Nephron progenitor cell (in vitro differentiated cells): ENCODE data around the gene SYT1.

Source experiments
- DNase-seq: peaks from one replicate; pipeline ENCODE4 v3.0.0; 2021
- H3K27ac Mint-ChIP-seq: 2 replicates; pipeline ENCODE4 v1.8.0; 2021; ENCODE audit warnings: mild to moderate bottlenecking, moderate library complexity, mixed read lengths
- H3K27me3 Mint-ChIP-seq: 2 replicates; pipeline ENCODE4 v1.8.0; 2021; ENCODE audit warnings: mild to moderate bottlenecking, low read depth, mixed read lengths; ENCODE audit not compliant: poor library complexity
- H3K36me3 Mint-ChIP-seq: 2 replicates; pipeline ENCODE4 v1.8.0; 2021; ENCODE audit warnings: low read depth, mixed read lengths
- H3K4me1 Mint-ChIP-seq: 2 replicates; pipeline ENCODE4 v1.8.0; 2021; ENCODE audit warnings: mixed read lengths
- H3K4me3 Mint-ChIP-seq: 2 replicates; pipeline ENCODE4 v1.8.0; 2021; ENCODE audit warnings: mild to moderate bottlenecking, moderate library complexity, mixed read lengths
- H3K9me3 Mint-ChIP-seq: 2 replicates; pipeline ENCODE4 v1.8.0; 2021; ENCODE audit warnings: mild to moderate bottlenecking, moderate library complexity, mixed read lengths
- CTCF ChIP-seq: fragments of 200-600 bp; sonication (generic); IDR thresholded peaks from 2 replicates; pipeline ENCODE4 v1.5.0; 2021; ENCODE audit warnings: antibody characterized with exemption

Gene SYT1

GRCh38 chr12:79275631-79276030 lies 411.1 kb downstream of the SYT1 start:
- peaks cover 34% of the 10 kb centered on the region for H3K9me3 Mint-ChIP-seq
- H3K4me3 Mint-ChIP-seq = no peak overlapping the region
- DNase-seq = no peak
- H3K27me3 Mint-ChIP-seq = no peaks in the 10 kb centered on the region
- H3K36me3 Mint-ChIP-seq = peaks cover 39% of the 10 kb centered on the region
- TF ChIP-seq CTCF = no peak
- H3K27ac Mint-ChIP-seq = no peak overlapping the region
- peaks cover 11% of the 10 kb centered on the region for H3K4me1 Mint-ChIP-seq

- TF ChIP-seq CTCF = no peak
- Mint-ChIP-seq H3K27ac (peak overlapping the region; percentile 14), H3K9me3 (peaks cover 14% of the 10 kb centered on the region), H3K4me1 (peaks cover 7% of the 10 kb centered on the region), H3K36me3 (peaks cover 8% of the 10 kb centered on the region), H3K27me3 (no peaks in the 10 kb centered on the region), H3K4me3 (no peak overlapping the region)
- DNase-seq = no peak
Measured at GRCh38 chr12:79283364-79283763, 418.8 kb downstream of the SYT1 start.

GRCh38 chr12:79288911-79289310 lies 424.3 kb downstream of the SYT1 start:
- no peak for DNase-seq
- no peak overlapping the region for H3K27ac Mint-ChIP-seq
- H3K9me3 Mint-ChIP-seq = no peaks in the 10 kb centered on the region
- H3K36me3 Mint-ChIP-seq = no peaks in the 10 kb centered on the region
- H3K27me3 Mint-ChIP-seq = peaks cover 5% of the 10 kb centered on the region
- H3K4me1 Mint-ChIP-seq = no peaks in the 10 kb centered on the region
- TF ChIP-seq CTCF = no peak
- H3K4me3 Mint-ChIP-seq = no peak overlapping the region

GRCh38 chr12:79291711-79292110 lies 427.1 kb downstream of the SYT1 start:
- peaks cover 8% of the 10 kb centered on the region for H3K36me3 Mint-ChIP-seq

GRCh38 chr12:79294590-79294989 lies 430.0 kb downstream of the SYT1 start:
- Mint-ChIP-seq H3K27ac (no peak overlapping the region), H3K4me1 (peaks cover 14% of the 10 kb centered on the region), H3K4me3 (no peak overlapping the region), H3K9me3 (no peaks in the 10 kb centered on the region), H3K36me3 (peaks cover 18% of the 10 kb centered on the region), H3K27me3 (peaks cover 5% of the 10 kb centered on the region)
- no peak for DNase-seq
- no peak for TF ChIP-seq CTCF

More at GRCh38 chr12:79291711-79292110, 427.1 kb downstream of the SYT1 start:
- no peak for DNase-seq
- Mint-ChIP-seq H3K27ac (peak overlapping the region; percentile 30), H3K4me3 (no peak overlapping the region), H3K27me3 (peaks cover 5% of the 10 kb centered on the region), H3K9me3 (no peaks in the 10 kb centered on the region), H3K4me1 (no peaks in the 10 kb centered on the region)
- no peak for TF ChIP-seq CTCF

- Mint-ChIP-seq H3K9me3 (no peaks in the 10 kb centered on the region), H3K27me3 (peaks cover under 1% of the 10 kb centered on the region), H3K27ac (no peak overlapping the region)
Measured at GRCh38 chr12:79295572-79295971, 431.0 kb downstream of the SYT1 start.

More at GRCh38 chr12:79295572-79295971, 431.0 kb downstream of the SYT1 start:
- no peak for TF ChIP-seq CTCF
- Mint-ChIP-seq H3K4me3 (no peak overlapping the region), H3K4me1 (peaks cover 21% of the 10 kb centered on the region), H3K36me3 (peaks cover 24% of the 10 kb centered on the region)
- DNase-seq = no peak
